HFF-Myc (cell line): Measurements from ENCODE around the gene KRTAP5-6.

Experiments
- DNase-seq: peaks from one replicate; pipeline ENCODE4 v3.0.0-alpha.2; 2011; ENCODE audit warnings: low read depth; ENCODE audit errors: extremely low read depth
- H3K4me3 ChIP-seq: replicated peaks from 2 replicates; pipeline ENCODE4 v1.5.1; 2011; ENCODE audit warnings: low read depth, mild to moderate bottlenecking, control low read depth, low read length
- TF ChIP-seq, protein P1 (sequence below): IDR thresholded peaks from 2 replicates; pipeline ENCODE4 v1.5.1; 2012; ENCODE audit warnings: mild to moderate bottlenecking, low read depth, low read length, control low read depth; ENCODE audit errors: missing control alignments

Gene KRTAP5-6, protein sequence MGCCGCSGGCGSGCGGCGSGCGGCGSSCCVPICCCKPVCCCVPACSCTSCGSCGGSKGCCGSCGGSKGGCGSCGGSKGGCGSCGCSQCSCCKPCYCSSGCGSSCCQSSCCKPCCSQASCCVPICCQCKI

DNA sequence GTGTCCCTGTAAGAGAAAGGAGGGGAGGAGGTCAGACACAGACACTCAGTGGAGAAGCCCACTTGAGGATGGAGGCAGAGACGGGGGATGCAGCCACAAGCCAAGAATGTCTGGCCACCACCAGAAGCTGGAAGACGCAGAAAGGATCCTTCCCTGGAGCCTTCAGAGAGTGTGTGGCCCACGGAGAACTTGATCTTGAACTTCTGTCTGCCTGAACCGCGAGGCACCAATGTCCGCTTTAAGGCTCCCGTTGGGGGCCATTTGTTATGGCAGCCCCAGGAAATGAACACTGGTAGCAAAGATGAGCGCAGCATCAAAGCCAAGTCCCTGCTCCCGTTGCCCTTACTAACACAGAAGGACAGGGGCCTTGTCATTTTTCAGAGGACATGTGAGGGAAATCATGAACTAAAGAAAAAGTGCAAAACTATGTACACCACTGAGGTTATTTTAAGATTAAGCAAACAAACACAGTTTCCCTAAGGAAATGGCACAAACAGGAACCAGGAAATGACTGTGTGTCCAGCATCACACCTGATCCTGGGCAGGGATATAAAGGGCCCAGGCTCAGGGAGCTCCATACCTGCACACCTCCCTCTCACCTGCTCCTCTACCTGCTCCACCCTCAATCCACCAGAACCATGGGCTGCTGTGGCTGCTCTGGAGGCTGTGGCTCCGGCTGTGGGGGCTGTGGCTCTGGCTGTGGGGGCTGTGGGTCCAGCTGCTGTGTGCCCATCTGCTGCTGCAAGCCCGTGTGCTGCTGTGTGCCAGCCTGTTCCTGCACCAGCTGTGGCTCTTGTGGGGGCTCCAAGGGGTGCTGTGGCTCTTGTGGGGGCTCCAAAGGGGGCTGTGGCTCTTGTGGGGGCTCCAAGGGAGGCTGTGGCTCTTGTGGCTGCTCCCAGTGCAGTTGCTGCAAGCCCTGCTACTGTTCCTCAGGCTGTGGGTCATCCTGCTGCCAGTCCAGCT, at the start of gene KRTAP5-6:
Gene KRTAP5-6 (plus strand): TSS at position 588 of the 963 bp plus-strand sequence. CDS start 51 bp downstream, at position 639.
- no peak for DNase-seq
- no peak within 1 kb of the TSS for H3K4me3 ChIP-seq
- TF ChIP-seq, protein P1, sequence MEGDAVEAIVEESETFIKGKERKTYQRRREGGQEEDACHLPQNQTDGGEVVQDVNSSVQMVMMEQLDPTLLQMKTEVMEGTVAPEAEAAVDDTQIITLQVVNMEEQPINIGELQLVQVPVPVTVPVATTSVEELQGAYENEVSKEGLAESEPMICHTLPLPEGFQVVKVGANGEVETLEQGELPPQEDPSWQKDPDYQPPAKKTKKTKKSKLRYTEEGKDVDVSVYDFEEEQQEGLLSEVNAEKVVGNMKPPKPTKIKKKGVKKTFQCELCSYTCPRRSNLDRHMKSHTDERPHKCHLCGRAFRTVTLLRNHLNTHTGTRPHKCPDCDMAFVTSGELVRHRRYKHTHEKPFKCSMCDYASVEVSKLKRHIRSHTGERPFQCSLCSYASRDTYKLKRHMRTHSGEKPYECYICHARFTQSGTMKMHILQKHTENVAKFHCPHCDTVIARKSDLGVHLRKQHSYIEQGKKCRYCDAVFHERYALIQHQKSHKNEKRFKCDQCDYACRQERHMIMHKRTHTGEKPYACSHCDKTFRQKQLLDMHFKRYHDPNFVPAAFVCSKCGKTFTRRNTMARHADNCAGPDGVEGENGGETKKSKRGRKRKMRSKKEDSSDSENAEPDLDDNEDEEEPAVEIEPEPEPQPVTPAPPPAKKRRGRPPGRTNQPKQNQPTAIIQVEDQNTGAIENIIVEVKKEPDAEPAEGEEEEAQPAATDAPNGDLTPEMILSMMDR = no peak

DNA sequence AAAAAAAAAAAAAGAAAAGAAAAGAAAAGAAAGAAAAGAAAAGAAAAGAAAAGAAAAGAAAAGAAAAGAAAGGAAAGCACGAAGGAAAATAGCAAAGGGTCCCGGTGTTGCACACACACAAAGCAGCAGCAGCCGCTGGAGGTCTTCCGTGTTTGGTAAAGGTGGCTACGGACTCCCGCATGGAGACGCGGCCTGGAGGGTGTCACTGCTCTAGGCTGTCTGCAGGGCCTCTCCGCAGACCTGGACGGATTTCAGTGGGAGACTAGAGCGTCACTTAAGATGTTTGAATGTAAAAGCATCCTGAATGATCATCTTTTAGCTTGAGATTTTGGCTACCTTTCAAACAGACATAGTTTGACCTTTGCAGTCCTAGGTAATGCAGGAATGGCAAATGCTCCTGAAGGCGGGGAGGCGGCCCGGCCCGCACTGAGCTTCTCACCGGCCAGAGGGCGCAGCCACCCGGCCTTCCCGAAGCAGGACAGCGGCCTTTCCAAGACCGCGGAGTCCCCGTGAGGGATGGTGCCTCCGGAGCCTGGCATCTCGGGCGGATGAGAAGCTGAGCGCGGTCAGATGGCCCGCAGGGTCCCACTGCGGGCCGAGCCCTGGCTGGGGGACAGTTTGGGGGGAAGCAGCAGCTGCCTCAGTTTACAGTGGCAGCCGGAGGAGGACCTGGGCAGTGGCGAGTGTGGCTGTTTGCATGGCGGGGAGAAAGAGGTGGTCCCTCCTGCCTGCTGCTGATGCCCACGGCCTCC, 48.9 kb upstream of the KRTAP5-6 start:
- TF ChIP-seq, protein P1 = no peak
- H3K4me3 ChIP-seq = no peak overlapping the region
- no peak for DNase-seq

DNA sequence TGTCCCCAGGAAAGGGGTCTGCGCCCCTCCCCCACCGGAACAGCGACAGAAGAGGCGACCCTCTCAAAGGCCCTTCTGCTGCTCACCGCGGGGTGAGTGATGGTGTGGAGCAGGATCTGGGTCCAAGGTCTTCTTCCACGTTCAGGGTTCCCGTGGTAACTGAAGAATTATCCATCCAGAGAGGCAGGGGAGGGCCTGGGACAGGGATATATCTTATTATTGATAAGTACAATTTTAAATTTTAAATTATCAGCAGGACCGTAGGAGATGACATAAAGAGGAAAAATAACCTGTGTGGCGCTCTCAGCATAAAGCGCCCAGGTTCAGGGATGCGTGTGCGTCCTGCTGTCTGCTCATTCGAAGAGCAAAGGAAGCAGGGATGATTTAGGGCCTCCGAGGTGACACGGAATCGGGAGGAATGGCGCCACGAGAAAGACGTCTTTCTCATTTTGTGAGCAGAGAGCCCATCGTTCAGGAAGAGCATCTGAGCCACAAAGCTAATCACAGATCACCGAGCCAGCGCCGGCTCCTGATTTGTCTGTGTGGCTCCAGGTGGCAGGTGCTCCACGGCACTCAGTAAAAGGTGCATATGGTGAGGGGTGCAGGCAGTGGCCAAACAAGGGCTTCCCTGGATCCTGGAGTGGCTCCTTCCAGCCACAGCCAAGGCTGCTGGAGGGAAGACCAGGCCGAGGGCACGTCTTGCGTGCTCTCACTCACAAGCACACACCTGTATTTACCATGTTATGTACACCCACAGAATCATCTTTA, 48.2 kb upstream of the KRTAP5-6 start:
- TF ChIP-seq, protein P1 = no peak
- no peak overlapping the region for H3K4me3 ChIP-seq
- DNase-seq = no peak

DNA sequence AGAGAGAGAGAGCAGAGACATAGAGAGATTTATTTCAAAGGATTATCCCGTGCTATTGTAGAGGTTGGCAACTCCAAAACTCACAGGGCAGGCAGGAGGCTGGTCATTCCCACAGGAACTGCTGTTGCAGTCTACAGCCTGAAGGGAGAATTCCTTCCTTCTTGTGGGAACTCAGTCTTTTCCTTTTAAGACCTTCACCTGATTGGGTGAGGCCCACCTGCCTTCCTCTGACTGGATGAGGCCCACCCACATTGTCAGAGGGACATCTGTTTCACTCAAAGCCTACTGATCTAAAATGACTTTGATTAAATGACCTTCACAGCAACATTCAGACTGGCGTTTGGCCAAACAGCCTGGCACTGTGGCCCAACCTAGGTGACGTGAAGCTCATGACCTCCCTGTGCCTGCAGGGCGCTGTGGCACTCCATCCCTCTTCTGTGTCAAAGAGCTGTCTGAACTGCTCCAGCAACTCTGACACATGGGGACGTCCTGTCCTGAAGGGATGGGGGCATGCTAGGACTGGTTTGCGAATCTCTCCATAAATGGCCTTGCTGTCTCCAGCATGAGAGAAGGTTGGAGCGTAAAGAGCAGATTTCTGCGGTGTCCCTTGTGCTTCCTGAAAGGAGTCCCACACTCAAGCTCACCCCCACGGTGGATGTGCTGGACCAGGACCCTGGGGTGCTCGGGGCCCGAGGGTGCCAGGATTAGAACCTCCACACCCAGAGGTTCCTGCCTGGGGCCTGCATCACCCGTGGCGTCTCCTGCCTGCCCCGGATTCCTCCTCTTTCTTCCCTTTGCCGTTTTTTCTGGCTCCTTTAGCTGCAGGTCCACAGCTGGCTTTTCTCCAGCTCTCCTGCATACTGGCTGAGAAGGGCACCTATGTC, 46.7 kb upstream of the KRTAP5-6 start:
- H3K4me3 ChIP-seq = no peak overlapping the region
- DNase-seq = no peak
- TF ChIP-seq, protein P1 = no peak

DNA sequence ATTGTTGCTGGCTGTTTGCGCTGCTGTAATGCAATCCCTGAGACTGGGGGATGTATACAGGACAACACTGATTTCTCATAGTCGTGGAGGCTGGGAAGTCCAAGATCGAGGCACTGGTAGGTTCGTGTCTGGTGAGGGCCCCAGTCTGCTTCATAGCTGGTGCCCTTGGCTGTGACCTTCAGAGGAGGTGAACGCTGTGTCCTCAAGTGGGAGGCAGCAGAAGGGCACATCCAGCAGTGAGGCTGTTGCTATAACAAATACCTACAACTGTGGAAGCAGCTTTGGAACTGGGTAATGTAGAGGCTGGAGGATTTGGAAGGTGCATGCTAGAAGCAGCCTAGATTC, 46.1 kb upstream of the KRTAP5-6 start:
- H3K4me3 ChIP-seq = no peak overlapping the region
- TF ChIP-seq, protein P1 = no peak
- no peak for DNase-seq
